ENCODE results near the gene LYST.

DNA sequence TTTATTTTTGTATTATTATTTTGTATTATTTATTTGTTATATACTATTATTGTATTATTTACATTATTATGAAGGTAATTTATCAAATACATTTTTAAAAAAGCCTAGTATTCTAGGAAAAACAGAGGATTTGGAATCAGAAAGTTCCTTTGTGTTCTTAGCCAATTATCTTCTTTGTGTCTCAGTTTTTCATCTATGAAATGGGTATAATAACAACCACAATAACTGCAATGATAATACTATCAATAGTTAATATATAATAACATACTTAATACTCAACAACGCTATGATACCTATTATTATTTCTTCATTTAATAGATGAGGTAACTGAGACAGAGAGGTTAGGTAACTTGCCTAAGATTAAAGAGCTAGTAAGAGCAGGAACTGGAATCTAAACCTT lies 136.7 kb downstream of the LYST start:
- TF ChIP-seq, protein P1, sequence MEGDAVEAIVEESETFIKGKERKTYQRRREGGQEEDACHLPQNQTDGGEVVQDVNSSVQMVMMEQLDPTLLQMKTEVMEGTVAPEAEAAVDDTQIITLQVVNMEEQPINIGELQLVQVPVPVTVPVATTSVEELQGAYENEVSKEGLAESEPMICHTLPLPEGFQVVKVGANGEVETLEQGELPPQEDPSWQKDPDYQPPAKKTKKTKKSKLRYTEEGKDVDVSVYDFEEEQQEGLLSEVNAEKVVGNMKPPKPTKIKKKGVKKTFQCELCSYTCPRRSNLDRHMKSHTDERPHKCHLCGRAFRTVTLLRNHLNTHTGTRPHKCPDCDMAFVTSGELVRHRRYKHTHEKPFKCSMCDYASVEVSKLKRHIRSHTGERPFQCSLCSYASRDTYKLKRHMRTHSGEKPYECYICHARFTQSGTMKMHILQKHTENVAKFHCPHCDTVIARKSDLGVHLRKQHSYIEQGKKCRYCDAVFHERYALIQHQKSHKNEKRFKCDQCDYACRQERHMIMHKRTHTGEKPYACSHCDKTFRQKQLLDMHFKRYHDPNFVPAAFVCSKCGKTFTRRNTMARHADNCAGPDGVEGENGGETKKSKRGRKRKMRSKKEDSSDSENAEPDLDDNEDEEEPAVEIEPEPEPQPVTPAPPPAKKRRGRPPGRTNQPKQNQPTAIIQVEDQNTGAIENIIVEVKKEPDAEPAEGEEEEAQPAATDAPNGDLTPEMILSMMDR (conservative IDR thresholded peaks at IDR 0.05; ENCODE audit: low read depth, low read length): no peak
- no peak for TF ChIP-seq EZH2 (IDR thresholded peaks at IDR 0.05; ENCODE audit: borderline replicate concordance, low read depth, low read length, poor library complexity, severe bottlenecking)
